Measurements from ENCODE around the gene RAVER1.
A peak's percentile ranks its signal among the peaks of the same experiment; 100 is the strongest.

The RAVER1 gene

DNA sequence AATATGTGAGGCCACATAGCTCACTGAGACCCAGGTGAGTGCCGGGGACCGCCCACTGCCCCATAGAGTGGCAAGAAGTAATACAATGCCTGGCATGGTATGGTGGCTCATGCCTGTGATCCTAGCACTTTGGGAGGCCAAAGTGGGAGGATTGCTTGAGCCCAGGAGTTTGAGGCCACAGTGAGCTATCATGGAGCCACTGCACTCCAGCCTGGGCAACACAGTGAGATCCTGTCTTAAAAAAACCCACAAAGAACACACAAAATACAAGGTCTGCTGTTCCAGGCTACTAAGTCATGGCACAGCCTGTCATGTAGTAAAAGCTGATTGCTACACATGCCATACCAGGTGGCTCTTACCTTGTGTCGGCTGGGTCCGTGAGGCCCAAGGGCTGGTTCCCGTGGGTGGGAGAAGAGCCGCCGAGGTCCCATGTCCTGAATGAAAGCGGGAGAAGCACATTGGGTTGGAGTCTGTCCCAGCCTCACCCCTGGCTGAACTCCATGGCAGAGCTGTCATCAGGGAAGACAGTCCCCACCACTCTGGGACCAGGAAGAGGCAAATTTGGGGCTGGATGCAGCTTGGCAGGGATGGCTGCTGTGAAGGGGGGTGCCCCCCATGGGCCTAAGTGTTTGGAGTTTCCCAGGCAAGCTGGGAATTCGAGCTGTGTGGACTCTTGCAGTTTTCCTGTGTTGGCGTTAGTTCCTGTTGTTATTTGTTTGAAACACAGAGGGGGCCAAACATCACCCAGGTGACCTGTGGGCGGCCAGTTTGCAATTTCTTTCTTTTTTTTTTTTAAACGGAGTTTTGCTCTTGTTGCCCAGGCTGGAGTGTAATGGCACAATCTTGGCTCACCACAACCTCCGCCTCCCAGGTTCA, 14.3 kb downstream of the RAVER1 start:
- no peak for DNase-seq (ENCODE audit: low read depth, low spot score)

DNA sequence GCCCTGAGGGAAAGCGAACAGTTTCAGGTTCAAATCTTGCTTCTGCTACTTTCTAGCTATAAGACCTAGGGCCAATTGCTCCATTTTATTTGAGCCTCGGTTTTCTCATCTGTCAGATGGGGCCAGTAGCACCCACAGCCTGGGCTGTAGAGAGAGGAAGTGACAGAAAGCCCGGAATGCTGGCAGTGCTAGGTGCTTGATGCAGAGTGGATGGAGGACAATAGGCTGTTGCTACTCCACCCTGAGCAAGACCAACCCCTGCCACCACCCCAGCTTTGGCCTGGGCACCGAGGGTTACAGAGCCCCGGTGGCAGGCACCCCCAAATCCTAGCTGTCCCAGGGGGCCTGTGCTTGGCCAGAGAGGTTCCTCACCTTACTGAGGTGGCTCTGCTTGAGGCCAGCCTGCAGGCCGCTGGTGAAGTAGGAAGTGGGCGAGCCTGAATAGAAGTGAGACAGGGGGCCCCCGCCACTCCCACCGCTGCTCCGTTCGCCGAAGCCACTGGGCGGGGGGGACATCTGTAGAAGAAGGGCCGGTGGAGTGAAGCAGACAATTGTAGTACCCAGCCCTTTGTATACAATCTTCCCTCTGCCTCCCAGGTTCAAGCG, 15.4 kb downstream of the RAVER1 start:
- no peak for DNase-seq (ENCODE audit: low read depth, low spot score)

DNA sequence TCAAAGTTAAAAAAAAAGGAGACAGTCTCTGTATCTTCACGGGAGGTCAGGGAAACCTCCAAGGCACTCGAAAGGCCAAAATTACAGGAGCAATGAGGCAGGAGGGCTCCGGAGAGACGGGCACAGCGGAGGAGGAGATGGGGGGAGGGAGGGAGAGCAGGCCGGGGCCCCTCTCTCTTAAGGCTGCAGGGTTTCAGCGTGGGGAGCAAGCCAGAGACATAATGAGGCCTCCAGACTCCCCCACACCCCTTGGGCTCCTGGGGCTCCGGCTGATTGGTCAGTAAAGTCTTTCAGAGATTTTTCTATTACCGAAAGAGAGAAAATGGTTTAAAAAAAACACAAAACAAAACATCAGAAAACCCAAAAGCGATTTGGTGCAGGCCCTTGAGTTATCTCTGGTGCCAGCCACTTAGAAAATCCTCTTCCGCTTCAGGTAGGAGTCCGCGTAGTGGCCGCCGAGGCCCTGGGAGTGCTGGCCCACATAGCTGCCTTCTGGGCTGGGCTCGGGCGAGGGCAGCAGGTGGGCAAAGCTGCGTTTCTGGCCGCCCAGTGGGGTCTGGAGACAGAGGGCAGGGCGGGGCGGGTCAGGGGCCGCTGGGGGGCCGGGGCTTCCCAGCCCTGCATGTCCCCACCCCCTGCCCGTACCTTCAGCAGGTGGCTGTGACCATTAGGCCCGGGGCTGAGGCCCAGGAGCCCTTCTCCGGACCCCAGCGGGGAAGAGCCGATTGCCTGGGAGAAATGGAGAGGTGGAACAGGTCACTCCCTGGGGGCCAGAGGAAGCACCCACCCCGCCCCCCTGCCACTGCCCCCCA, 16.1 kb downstream of the RAVER1 start:
- DNase-seq (ENCODE audit: low read depth, low spot score), result no peak

DNA sequence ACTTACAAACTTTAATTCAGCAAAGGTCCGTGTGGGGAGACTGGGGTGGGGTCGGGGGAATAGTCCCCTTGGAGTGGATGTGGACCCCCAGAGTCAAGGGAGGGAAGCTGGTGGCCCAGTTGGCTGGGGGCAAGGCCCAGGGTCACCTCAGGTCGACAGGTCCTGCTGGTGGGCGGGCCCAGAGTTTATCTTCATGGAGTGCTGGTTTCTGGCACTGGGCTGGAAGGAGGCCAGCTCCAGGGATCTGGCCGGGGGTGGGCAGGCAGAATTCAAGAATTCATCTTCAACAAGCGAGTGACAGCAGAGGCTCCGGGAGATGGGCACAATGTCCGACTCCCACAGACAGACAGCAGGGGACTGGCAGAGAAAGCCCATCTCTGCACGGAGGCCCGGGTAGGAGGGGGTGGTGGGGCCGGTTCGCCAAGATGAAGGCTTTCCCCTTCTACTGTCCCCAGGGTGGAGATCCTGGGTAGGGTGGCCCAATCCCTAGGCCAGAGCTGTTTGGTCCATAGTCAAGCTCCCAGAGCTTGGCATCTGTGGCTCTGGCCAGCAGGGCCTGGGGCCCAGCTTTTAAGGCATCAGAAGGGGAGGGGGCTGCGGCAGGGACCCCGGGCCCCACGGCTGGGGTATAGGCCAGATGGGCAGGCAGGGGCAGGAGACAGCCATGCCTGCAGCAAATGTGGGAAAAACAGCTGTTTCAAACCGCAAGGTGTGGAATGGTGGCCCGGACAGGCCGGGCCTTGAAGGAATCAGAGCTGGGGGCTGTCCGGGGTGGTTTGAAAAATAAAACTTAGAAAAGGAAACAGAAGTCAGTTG, 16.9 kb downstream of the RAVER1 start:
- no peak for DNase-seq (ENCODE audit: low read depth, low spot score)

DNA sequence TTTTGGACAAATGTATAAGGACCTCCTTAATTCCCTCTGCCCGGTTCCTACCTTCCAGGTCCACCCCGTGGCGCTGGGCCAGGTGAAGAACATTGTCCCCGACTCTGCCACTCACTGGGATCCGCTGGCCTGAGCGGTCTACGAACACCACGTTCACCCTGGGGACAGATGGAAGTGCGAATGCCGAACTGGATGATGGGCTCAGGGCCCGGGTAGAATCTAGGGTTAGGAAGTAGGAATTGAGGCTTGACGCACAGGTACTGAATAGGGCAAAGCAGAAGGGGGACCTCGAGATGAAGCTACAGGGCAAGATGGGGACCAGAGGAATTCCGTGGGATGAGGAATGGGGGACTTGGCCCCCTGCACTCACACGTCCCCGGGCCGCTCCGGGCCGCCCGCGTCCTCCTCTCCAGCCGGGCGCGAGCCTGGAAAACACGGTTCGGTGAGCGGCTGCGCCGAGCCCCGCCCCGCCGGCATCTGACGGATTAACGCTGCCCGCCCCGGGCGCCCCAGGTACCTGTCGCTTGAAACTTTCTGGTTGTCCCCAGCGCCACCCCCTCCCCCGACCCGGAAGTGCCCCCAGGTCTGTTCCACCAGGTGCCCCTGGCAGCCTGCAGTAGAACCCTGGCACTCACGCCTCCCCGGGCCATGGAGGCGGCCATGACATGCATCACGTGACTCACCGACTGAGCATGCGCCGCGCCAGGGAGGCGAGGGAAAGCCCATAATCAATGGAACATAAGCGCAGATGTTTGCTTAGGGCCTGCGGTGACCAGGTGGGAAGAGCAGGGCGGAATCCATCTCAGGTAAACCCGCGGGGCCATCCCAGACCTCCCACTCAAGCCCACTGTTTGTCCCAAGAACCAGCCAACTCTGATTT, 17.8 kb downstream of the RAVER1 start, which contains the start of gene FDX2:
Gene FDX2, minus strand, starts transcription at position 681 of the 880 bp plus-strand sequence. Its CDS starts 19 bp downstream, at position 662.
- DNase-seq (ENCODE audit: low read depth, low spot score), result peak; percentile 55

DNA sequence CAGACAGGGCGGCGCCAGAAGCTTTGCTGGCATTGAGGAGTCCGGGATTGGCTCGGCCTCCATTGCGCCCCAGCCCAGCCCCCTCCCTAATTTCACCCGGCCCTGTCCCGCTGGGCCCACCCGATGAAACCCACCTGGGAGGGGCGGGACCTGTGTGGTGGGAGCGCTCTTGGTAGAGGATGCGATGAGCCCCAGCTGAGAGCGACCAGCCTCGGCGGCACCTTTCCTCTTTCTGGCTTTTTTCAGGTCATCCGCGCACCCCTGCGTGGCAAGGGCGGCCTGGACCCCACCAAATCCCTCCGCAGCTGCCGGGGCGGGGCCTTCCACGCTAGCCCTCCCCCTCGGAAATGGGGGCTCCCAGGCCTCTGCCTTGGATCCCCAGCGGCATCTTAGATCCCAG, 23.9 kb downstream of the RAVER1 start, which contains the start of gene ZGLP1:
Gene ZGLP1, minus strand, starts transcription at position 393 of the 400 bp plus-strand sequence.
- DNase-seq (ENCODE audit: low read depth, low spot score), result no peak

DNA sequence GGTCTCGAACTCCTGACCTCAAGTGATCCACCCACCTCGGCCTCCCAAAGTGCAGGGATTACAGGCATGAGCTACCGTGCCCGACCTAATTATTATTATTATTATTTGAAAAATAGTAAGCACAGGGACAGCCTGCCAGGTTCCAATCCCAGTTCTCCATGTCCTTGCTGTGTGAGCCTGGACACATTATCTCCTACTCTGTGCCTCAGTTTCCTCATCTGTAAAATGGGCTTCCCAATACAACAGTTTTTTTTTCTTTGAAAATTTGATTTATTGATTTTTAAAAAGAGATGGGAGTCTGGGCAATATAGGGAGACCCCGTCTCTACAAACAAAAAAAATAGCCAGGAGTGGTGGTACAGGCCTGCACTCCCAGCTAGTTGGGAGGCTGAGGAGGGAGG, 27.0 kb downstream of the RAVER1 start:
- no peak for DNase-seq (ENCODE audit: low read depth, low spot score)

DNA sequence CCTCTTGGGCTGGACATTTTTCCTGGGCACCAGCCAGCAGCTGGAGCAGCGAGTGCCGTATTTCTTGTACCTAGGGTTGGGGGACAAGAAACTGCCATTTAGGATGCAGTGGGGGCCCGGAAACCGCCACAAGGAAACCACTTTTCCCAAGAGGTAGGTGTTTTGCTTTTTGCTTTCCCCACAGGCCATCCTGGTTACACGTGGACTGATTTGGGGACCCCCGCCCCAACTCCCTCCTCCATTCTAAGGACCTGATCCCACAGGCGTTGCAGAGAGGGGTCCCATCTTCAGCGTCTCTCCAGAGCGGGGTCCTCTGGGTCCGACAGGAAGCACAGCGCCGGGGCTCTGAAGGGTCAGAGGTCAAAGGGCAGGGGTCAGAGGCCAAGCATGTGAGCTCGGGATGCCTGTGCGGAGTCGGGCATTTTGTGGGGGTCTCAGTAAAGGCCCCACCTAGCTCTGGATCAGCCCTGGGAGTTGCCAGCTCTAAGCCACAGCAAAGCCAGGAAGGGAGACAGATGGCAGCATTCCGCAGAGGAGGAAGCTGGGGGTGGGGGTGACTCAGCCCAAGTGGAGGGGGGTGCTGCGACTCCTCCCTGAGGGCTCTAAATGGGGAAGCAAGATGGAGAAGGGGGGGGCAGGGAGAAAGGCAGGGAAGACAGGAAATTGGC, 28.1 kb downstream of the RAVER1 start:
- DNase-seq (ENCODE audit: low read depth, low spot score), result no peak

DNA sequence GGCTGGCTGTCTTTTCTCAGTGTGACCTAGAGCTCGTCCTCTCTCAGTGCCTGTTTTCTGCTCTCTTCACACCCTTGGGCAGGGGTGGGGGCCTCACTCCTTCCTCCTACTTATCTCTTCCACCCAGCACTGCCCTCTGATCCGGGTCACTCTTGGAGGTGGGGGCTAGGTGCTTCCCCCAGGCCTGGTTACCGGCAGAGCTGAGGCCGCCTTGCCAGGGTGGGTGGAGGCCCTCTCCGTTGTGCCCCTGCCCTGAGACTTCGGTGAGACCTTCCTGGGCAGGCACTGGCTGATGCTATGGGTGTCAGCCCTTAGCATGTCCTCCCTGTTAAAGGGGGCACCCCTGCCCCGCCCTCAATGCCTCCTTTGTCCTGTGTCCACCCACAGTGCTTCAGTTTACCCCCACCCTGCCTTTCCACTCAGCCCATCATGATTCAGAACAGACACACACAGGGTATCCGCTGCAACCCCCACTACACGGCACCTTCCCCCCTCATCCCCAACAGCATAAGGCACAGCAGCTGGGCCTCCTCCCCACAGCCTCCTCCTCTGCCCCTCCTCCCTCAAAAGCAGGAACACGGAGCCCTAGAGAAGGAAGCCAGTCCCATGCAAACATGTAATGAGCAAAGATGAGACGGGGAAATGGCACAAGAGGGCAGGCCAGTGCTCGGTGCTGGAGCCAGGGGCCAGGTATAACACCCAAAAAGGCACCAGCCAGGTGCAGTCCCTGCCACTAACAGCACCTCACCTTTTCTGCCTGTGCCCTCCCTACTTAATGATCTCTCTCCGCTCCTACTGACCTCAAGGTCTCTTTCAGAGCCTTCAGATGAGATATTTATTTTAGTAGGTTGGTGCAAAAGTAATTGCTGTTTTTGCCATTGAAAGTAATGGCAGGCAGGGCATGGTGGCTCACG, 33.5 kb downstream of the RAVER1 start:
- DNase-seq (ENCODE audit: low read depth, low spot score), result no peak

DNA sequence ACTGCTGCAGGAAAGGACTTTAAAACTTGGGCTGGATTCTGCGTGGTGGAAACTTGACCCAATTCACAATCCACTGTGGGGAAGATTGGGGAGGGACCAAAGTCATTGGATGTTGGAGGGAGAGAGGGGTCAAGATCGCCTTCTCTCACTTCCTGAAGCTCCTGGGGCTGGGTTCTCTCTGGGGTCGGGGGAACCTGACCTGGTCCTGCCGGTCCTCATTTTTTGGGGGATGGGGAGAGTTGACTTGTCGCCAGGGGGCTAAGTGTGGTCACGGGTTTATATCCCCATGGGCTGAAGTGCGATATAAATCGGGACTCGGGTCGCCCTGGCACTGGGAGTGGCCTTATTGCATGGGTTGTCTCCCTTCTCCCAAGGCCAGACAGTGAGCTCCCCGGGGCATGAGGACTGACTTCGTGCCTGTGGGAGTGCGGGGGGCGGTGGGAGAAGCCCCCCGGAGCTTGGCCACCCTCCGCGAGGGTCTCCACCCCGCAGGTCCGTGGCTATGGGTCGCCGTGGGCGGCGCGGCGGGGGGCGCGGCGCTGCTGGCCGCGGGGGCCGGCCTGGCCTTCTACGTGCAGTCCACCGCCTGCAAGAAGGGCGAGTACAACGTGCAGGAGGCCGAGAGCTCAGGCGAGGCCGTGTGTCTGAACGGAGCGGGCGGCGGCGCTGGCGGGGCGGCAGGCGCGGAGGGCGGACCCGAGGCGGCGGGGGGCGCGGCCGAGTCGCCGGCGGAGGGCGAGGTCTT, 37.3 kb downstream of the RAVER1 start:
- DNase-seq (ENCODE audit: low read depth, low spot score), result no peak

DNA sequence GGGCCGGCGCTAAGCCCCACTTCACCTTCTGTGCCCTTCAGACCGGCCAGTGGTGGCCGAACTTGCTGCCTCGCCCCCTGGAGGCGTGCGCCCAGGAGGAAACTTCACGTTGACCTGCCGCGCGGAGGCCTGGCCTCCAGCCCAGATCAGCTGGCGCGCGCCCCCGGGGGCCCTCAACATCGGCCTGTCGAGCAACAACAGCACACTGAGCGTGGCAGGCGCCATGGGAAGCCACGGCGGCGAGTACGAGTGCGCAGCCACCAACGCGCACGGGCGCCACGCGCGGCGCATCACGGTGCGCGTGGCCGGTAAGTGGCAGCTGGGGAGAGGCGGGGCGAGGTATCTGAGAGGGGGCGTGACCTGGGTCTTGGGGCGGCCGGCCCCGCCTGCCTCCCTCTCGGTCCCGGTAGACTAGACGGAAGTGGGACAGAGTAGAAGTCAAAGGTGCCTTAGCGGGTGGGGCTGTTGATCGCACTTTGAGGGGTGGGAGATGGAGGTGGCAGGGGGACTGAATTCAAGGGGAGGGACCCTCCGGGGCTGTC, 38.0 kb downstream of the RAVER1 start:
- no peak for DNase-seq (ENCODE audit: low read depth, low spot score)

DNA sequence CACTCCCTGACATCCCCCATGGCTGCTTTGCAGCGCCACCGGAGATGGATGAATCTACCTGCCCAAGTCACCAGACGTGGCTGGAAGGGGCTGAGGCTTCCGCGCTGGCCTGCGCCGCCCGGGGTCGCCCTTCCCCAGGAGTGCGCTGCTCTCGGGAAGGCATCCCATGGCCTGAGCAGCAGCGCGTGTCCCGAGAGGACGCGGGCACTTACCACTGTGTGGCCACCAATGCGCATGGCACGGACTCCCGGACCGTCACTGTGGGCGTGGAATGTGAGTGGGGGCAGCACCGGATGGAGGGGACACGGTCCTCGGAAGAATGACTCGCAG, 39.0 kb downstream of the RAVER1 start:
- no peak for DNase-seq (ENCODE audit: low read depth, low spot score)

DNA sequence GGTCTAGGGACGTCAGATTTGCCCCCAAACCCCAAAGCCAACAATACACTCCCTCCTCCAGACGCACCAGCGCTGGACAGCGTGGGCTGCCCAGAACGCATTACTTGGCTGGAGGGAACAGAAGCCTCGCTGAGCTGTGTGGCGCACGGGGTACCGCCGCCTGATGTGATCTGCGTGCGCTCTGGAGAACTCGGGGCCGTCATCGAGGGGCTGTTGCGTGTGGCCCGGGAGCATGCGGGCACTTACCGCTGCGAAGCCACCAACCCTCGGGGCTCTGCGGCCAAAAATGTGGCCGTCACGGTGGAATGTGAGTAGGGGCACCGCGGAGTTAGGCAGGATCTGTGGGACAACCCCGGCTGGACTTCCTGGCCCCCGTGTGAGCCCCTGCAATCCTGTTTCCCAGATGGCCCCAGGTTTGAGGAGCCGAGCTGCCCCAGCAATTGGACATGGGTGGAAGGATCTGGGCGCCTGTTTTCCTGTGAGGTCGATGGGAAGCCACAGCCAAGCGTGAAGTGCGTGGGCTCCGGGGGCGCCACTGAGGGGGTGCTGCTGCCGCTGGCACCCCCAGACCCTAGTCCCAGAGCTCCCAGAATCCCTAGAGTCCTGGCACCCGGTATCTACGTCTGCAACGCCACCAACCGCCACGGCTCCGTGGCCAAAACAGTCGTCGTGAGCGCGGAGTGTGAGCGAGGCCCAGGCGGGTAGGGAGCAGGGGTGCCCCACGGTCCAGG, 39.5 kb downstream of the RAVER1 start:
- no peak for DNase-seq (ENCODE audit: low read depth, low spot score)

DNA sequence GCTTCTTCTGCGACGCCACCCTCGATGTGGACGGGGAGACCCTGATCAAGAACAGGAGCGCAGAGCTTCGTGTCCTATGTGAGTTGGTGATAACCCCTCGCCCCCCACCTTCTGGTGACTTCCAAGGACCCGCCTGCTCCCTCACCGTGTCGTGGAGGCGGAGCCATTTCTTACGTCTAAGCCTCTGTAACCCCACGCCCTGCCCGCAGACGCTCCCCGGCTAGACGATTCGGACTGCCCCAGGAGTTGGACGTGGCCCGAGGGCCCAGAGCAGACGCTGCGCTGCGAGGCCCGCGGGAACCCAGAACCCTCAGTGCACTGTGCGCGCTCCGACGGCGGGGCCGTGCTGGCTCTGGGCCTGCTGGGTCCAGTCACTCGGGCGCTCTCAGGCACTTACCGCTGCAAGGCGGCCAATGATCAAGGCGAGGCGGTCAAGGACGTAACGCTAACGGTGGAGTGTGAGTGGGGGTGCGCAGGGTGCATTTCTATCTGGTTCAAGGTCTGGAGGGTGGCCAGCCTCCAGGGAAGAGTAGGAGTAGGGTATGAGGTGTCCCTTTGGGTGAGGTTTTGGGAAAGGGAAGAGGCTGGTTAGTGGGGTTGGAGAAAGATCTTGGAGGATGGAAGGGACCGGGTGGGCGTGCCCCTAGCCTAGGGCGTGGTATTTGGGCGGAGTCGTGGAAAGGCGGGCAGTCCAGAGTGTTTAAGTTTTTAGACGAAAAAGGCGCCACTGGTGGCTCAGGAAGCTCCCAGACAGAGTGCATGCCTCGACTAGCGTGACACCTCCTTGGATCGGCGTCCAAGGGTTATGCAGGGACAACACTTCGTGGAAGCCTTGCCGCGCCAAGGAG, 40.3 kb downstream of the RAVER1 start:
- DNase-seq (ENCODE audit: low read depth, low spot score), result no peak

DNA sequence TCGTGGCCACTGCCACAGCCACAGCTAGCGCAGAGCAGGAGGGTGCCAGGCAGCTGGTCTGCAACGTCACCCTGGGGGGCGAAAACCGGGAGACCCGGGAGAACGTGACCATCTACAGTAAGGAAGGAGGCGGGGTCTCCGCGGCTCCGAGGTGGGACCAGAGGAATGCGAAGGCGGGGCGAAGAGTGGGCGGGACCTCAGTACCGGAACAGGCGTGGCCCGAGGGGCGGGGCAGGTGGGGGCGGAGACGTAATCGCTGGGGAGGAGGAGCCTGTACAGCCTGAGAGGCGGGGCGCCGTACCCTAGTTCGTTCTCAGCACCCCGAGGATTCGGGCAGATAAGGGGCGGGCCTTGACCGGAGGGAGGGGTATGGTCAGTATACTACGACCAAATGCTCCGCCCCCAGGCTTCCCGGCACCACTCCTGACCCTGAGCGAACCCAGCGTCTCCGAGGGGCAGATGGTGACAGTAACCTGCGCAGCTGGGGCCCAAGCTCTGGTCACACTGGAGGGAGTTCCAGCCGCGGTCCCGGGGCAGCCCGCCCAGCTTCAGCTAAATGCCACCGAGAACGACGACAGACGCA, 41.0 kb downstream of the RAVER1 start:
- DNase-seq (ENCODE audit: low read depth, low spot score), result no peak

All from smooth muscle cell of the brain vasculature (primary cell).